ENCODE data around the gene RASSF1.

- TF ChIP-seq BCL11A (IDR thresholded peaks at IDR 0.05; ENCODE audit: low read depth in 2 of 2, low read length in 2 of 2) (no peak), SP1 (IDR thresholded peaks at IDR 0.05; ENCODE audit: low read depth, low read length) (no peak), BRCA1 (IDR thresholded peaks at IDR 0.05; ENCODE audit: low read depth, low read length) (no peak), ASH2L (IDR thresholded peaks at IDR 0.05; ENCODE audit: low read length) (no peak), FOSL1 (IDR thresholded peaks at IDR 0.05; ENCODE audit: insufficient read depth, low read depth, low read length) (no peak), POLR2AphosphoS5 (IDR thresholded peaks at IDR 0.05; ENCODE audit: low read depth, low read length) (no peak), POLR2A (IDR thresholded peaks at IDR 0.05; ENCODE audit: control extremely low read depth in 1 of 2, low read depth in 2 of 2, low read length in 2 of 2) (no peak), EP300 (IDR thresholded peaks at IDR 0.05; ENCODE audit: borderline replicate concordance in 1 of 2, low read depth in 2 of 2, low read length in 2 of 2) (no peak)
- TF ChIP-seq, protein P1, sequence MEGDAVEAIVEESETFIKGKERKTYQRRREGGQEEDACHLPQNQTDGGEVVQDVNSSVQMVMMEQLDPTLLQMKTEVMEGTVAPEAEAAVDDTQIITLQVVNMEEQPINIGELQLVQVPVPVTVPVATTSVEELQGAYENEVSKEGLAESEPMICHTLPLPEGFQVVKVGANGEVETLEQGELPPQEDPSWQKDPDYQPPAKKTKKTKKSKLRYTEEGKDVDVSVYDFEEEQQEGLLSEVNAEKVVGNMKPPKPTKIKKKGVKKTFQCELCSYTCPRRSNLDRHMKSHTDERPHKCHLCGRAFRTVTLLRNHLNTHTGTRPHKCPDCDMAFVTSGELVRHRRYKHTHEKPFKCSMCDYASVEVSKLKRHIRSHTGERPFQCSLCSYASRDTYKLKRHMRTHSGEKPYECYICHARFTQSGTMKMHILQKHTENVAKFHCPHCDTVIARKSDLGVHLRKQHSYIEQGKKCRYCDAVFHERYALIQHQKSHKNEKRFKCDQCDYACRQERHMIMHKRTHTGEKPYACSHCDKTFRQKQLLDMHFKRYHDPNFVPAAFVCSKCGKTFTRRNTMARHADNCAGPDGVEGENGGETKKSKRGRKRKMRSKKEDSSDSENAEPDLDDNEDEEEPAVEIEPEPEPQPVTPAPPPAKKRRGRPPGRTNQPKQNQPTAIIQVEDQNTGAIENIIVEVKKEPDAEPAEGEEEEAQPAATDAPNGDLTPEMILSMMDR (IDR thresholded peaks at IDR 0.05; ENCODE audit: control extremely low read depth in 1 of 3, insufficient read depth in 1 of 3, low read depth in 1 of 3, low read length in 3 of 3): no peak
Observed at GRCh38 chr3:50383750-50384149, 43.1 kb upstream of the RASSF1 start.

Measured in H1 (cell line).